Karpas-422 (cell line): ENCODE results near the gene CHRNA1. TPM values are rescaled to one million over a fixed set of nuclear protein-coding genes. Genes with fewer than 3 reads are reported as not detected.

Experiments
- DNase-seq: peaks from one replicate; pipeline ENCODE4 v3.0.0-alpha.2; 2015
- H2AFZ ChIP-seq: fragments of 200-600 bp; sonication (generic); 2 replicates; pipeline ENCODE4 v1.6.1; 2014; ENCODE audit warnings: antibody characterized with exemption, low read length, mixed read lengths
- H3K27ac ChIP-seq: fragments of 200-600 bp; sonication (generic); 2 replicates; pipeline ENCODE4 v1.5.1; 2014; ENCODE audit warnings: mild to moderate bottlenecking, low read length, moderate library complexity
- H3K27me3 ChIP-seq: fragments of 200-600 bp; sonication (generic); 2 replicates; pipeline ENCODE4 v1.6.1; 2014; ENCODE audit warnings: low read length, mixed read lengths
- H3K36me3 ChIP-seq: fragments of 200-600 bp; sonication (generic); 2 replicates; pipeline ENCODE4 v1.6.1; 2014; ENCODE audit warnings: low read length, mixed read lengths; ENCODE audit not compliant: insufficient read depth
- H3K4me1 ChIP-seq: fragments of 200-600 bp; sonication (generic); 2 replicates; pipeline ENCODE4 v1.6.1; 2014; ENCODE audit warnings: mild to moderate bottlenecking, low read length, mixed read lengths
- H3K4me2 ChIP-seq: fragments of 200-600 bp; sonication (generic); 2 replicates; pipeline ENCODE4 v1.6.1; 2014; ENCODE audit warnings: low read length, low read depth, mild to moderate bottlenecking; ENCODE audit not compliant: poor library complexity, severe bottlenecking
- H3K4me3 ChIP-seq: fragments of 200-600 bp; sonication (generic); 2 replicates; pipeline ENCODE4 v1.5.1; 2014; ENCODE audit warnings: mild to moderate bottlenecking, antibody characterized with exemption, low read length, mixed read lengths
- H3K79me2 ChIP-seq: fragments of 200-600 bp; sonication (generic); 2 replicates; pipeline ENCODE4 v1.6.1; 2014; ENCODE audit warnings: mild to moderate bottlenecking, low read length, mixed read lengths
- H3K9ac ChIP-seq: fragments of 200-600 bp; sonication (generic); 2 replicates; pipeline ENCODE4 v1.6.0; 2014; ENCODE audit warnings: low read length
- H3K9me2 ChIP-seq: fragments of 200-600 bp; sonication (generic), shearing (Covaris generic); replicated peaks from 2 replicates; pipeline ENCODE4 v1.6.0; 2014; ENCODE audit warnings: mild to moderate bottlenecking, low read length, moderate library complexity; ENCODE audit not compliant: insufficient read depth
- H3K9me3 ChIP-seq: fragments of 300-700, 200-600 bp; sonication (generic); 2 replicates; pipeline ENCODE4 v1.6.1; 2014; ENCODE audit warnings: low read length, mixed read lengths
- H4K20me1 ChIP-seq: fragments of 200-600 bp; sonication (generic); 2 replicates; pipeline ENCODE4 v1.6.1; 2014; ENCODE audit warnings: mild to moderate bottlenecking, antibody characterized with exemption, low read length, low read depth; ENCODE audit not compliant: insufficient read depth
- total RNA-seq: library from RNA; depleted of rRNA; stranded (reverse); fragments of >200 nt; shearing (Covaris generic); gene quantifications from 2 replicates; pipeline ENCODE4 v1.2.3, GENCODE V29; 2014; ENCODE audit warnings: low replicate concordance

The CHRNA1 gene
- total RNA-seq, 1 experiment from 2014 or later: not detected

DNA sequence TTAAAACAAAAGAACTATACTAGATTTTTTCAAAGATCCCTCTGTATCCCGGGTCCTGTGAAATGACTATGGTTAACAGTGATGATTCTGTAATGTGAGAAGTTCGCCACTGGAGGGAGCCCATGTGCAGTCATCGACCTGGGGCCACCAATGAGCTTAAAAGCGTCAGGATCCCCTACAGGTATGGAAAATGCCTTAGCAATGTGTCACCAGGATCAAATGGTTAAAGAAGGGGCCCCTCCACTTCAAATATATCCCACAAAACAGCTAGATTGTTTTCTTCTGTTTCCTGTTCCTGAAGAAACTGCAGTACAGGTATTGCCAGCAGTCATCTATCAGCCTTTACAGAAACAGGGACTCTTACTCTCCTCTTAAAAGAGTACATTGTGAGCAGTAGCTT is 15.3 kb downstream of the CHRNA1 start:
- Histone ChIP-seq H3K4me2 (no peak overlapping the region), H3K27ac (no peak overlapping the region), H3K36me3 (no peaks in the 10 kb centered on the region), H3K4me1 (peaks cover 4% of the 10 kb centered on the region), H3K9me2 (no peaks in the 10 kb centered on the region), H3K27me3 (no peaks in the 10 kb centered on the region), H3K4me3 (no peak overlapping the region), H3K9ac (no peak overlapping the region), H4K20me1 (no peaks in the 10 kb centered on the region), H3K9me3 (no peaks in the 10 kb centered on the region), H2AFZ (no peak overlapping the region), H3K79me2 (no peaks in the 10 kb centered on the region)
- DNase-seq: peak; percentile 82

DNA sequence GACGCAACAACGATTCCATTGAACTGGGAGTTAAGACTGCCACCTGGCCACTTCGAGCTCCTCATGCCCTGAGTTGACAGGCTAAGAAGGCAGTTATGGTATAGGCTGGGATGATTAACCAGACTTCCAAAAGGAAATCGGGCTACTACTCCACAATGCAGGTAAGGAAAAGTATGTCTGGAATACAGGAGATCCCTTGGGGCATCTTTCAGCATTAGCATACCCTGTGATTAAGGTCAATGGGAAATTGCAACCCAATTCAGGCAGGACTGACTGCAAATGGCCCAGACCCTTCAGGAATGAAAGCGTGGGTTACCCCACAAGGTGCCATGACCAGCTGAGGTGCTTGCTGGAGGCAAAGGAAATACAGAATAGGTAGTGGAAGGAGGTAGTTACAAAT is 19.1 kb downstream of the CHRNA1 start:
- no peak overlapping the region for H3K4me3 ChIP-seq
- no peak overlapping the region for H3K27ac ChIP-seq
- no peaks in the 10 kb centered on the region for H3K79me2 ChIP-seq
- no peaks in the 10 kb centered on the region for H4K20me1 ChIP-seq
- no peak overlapping the region for H3K4me2 ChIP-seq
- no peak for DNase-seq
- H3K27me3 ChIP-seq: no peaks in the 10 kb centered on the region
- no peaks in the 10 kb centered on the region for H3K9me2 ChIP-seq
- no peak overlapping the region for H3K9ac ChIP-seq
- no peak overlapping the region for H2AFZ ChIP-seq
- H3K9me3 ChIP-seq: no peaks in the 10 kb centered on the region
- H3K4me1 ChIP-seq: peaks cover 2% of the 10 kb centered on the region; the same call in 1 of the 2 replicates
- no peaks in the 10 kb centered on the region for H3K36me3 ChIP-seq

DNA sequence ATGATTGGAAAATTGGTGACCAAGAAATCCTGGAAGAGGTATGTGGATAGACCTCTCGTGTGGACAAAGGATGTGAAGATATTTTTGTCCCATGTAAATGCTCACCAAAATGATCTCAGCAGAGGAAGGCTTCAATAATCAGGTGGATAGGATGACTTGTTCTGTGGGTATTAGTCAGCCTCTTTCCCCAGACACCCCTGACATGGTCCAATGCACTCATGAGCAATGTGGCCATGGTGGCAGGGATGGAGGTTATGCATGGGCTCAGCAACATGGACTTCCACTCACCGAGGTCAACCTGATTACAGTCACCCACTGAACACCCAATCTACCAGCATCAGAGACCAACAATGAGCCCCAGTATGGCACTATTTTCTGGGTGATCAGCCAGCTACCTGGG is 20.2 kb downstream of the CHRNA1 start:
- H2AFZ ChIP-seq: no peak overlapping the region
- no peak overlapping the region for H3K27ac ChIP-seq
- no peaks in the 10 kb centered on the region for H3K36me3 ChIP-seq
- H3K4me1 ChIP-seq: peaks cover 2% of the 10 kb centered on the region; the same call in 1 of the 2 replicates
- no peak overlapping the region for H3K4me2 ChIP-seq
- H3K9me2 ChIP-seq: no peaks in the 10 kb centered on the region
- H3K79me2 ChIP-seq: no peaks in the 10 kb centered on the region
- H3K4me3 ChIP-seq: no peak overlapping the region
- H4K20me1 ChIP-seq: no peaks in the 10 kb centered on the region
- no peaks in the 10 kb centered on the region for H3K27me3 ChIP-seq
- no peak overlapping the region for H3K9ac ChIP-seq
- H3K9me3 ChIP-seq: no peaks in the 10 kb centered on the region
- no peak for DNase-seq

DNA sequence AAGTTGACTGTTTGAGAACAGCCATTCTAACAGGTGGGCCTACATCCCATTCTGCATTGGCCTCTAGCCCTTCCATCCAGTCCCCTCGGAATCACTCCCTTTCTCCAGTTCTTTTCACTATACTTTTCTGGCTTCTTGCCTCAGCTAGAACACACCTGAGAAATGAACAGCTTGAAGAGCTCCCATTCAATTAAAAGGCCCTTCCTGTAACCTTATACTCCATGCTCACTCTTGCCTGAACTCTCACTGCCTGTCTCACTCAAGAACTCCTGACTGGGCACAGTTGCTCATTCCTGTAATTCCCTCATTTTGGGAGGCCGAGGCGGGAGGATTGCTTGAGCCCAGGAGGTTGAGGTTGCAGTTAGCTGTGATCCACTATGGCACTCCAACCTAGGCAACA is 23.6 kb downstream of the CHRNA1 start:
- H3K36me3 ChIP-seq: no peaks in the 10 kb centered on the region
- DNase-seq: no peak
- no peaks in the 10 kb centered on the region for H3K9me2 ChIP-seq
- no peaks in the 10 kb centered on the region for H3K9me3 ChIP-seq
- no peak overlapping the region for H3K9ac ChIP-seq
- no peak overlapping the region for H3K4me2 ChIP-seq
- H3K79me2 ChIP-seq: no peaks in the 10 kb centered on the region
- no peak overlapping the region for H3K4me3 ChIP-seq
- H3K27ac ChIP-seq: no peak overlapping the region
- peaks cover 2% of the 10 kb centered on the region; the same call in 1 of the 2 replicates for H3K4me1 ChIP-seq
- H2AFZ ChIP-seq: no peak overlapping the region
- no peaks in the 10 kb centered on the region for H3K27me3 ChIP-seq
- H4K20me1 ChIP-seq: no peaks in the 10 kb centered on the region

DNA sequence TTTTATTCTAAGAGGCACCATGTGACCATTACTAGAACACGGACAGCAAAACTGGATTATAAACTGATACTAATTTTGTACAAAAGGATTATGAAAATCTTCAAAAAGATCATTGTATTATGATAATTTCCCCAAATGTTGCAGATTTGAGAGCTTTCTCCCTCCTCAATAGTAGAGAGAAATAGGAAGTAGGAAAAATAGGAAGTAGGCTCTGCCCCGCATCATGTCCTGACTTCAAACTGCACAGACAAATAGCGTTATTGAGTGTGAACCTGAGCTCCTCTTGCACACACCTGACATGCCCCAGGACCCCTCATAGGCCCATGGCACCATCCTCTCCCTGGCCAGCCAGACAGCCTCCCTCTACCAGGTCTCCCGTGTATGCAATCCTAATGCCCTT is 25.4 kb downstream of the CHRNA1 start:
- Histone ChIP-seq H3K36me3 (no peaks in the 10 kb centered on the region), H3K9ac (no peak overlapping the region), H3K9me2 (no peaks in the 10 kb centered on the region), H4K20me1 (no peaks in the 10 kb centered on the region), H3K27ac (no peak overlapping the region), H3K9me3 (no peaks in the 10 kb centered on the region), H3K79me2 (no peaks in the 10 kb centered on the region), H3K4me3 (no peak overlapping the region), H3K4me1 (peaks cover 2% of the 10 kb centered on the region; the same call in 1 of the 2 replicates), H3K27me3 (no peaks in the 10 kb centered on the region), H3K4me2 (no peak overlapping the region), H2AFZ (no peak overlapping the region)
- no peak for DNase-seq

DNA sequence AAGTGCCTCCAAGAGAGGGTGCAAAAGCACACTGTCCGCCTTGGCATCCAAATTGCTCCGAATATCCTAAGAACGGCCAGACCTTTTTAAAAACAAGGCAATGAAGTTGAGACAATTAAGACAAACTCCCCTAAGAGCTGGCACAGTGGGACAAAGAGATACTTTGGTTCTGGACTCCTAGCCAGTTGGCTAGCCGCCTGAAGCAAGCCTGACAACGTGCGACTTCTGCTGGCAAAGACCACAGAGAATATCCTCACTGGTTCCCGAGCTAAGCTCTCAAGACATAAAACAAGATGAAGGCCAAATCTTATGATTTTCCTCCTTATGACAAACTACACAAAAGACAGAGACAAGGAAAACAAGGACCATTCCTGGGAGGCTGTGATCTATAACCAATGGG is 32.7 kb downstream of the CHRNA1 start:
- Histone ChIP-seq H3K4me2 (no peak overlapping the region), H2AFZ (no peak overlapping the region), H3K27ac (no peak overlapping the region), H3K27me3 (no peaks in the 10 kb centered on the region), H3K9me2 (no peaks in the 10 kb centered on the region), H3K4me1 (no peaks in the 10 kb centered on the region), H4K20me1 (no peaks in the 10 kb centered on the region), H3K79me2 (no peaks in the 10 kb centered on the region), H3K9me3 (no peaks in the 10 kb centered on the region), H3K36me3 (no peaks in the 10 kb centered on the region), H3K4me3 (no peak overlapping the region), H3K9ac (no peak overlapping the region)
- no peak for DNase-seq

DNA sequence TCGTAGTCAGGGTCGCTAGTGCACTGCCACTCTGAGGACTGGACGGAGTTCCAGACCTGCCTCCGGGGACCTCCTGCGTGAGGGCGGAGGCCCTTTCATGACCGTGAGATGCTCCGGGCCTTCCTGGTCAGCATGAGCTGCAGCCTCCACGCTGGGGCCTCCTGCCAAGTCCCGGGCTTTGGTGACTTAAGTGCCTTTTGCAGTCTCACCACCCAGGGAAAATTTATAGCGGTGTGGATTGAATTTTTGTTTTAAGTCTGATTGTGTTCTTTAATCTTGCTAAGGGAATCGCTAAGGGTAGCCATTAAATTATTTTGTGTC is 33.6 kb downstream of the CHRNA1 start:
- no peaks in the 10 kb centered on the region for H4K20me1 ChIP-seq
- H3K36me3 ChIP-seq: no peaks in the 10 kb centered on the region
- H3K4me1 ChIP-seq: no peaks in the 10 kb centered on the region
- H3K79me2 ChIP-seq: no peaks in the 10 kb centered on the region
- H3K9me3 ChIP-seq: no peaks in the 10 kb centered on the region
- H3K9me2 ChIP-seq: no peaks in the 10 kb centered on the region
- H3K4me2 ChIP-seq: no peak overlapping the region
- H3K4me3 ChIP-seq: no peak overlapping the region
- H3K27me3 ChIP-seq: no peaks in the 10 kb centered on the region
- H3K27ac ChIP-seq: no peak overlapping the region
- no peak overlapping the region for H2AFZ ChIP-seq
- no peak overlapping the region for H3K9ac ChIP-seq
- DNase-seq: no peak

DNA sequence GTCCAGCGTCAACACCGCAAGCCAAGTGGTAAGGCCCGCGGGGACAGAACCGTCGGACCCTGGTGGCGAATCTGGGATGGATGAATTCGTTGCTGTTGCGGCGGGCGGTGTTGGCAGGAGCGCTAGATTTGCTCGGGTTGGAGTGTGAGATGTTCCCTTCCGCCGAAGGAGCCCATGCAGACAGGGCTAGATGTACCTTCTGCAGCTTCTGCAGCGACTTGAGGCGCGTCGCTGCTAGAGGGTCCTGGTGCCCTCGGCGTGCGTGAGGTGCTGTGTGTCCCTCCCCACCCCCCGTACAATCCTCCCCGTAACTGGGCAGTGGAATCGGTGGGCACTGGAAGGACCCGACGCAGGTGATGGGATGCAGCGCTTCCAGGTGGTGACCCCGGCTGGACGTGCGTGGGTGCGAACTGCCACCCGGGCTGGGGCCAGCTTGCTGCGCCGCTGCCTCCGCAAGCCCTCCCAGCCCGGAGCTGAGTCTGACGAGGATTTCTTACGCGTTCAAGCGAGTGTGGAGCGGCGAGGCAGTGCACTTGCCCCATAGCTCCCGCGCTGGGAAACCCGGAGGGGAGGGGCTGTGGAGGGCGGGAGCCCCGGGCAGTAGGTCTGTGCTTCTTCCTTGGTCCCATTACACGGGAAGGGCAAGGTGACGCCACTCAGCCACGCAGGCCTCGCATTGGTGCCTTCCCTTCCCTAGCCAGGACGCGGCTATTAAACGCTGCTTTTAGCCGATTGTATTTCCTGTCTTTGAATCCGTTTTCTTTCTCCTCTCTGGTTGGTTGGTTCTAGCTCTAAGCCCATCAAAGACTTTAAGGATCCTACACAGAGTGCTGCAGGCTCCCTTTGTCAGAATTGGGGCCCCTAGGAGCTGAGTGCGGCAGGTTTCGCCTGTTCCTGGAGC is 34.2 kb downstream of the CHRNA1 start:
- H3K9ac ChIP-seq: no peak overlapping the region

More for the DNA sequence above, 34.2 kb downstream of the CHRNA1 start:
- H3K27ac ChIP-seq: no peak overlapping the region
- H3K4me1 ChIP-seq: no peaks in the 10 kb centered on the region
- H3K36me3 ChIP-seq: no peaks in the 10 kb centered on the region
- H3K9me3 ChIP-seq: no peaks in the 10 kb centered on the region
- H3K4me3 ChIP-seq: no peak overlapping the region
- H3K4me2 ChIP-seq: no peak overlapping the region
- no peak for DNase-seq
- no peaks in the 10 kb centered on the region for H3K27me3 ChIP-seq
- no peaks in the 10 kb centered on the region for H4K20me1 ChIP-seq
- no peaks in the 10 kb centered on the region for H3K9me2 ChIP-seq
- no peak overlapping the region for H2AFZ ChIP-seq
- no peaks in the 10 kb centered on the region for H3K79me2 ChIP-seq
